Lung (tissue), 12 donors: ENCODE measurements around the gene ERCC5. TPM values are rescaled to one million over a fixed set of nuclear protein-coding genes. Genes with fewer than 3 reads are reported as not detected.

ENCODE experiments used
- ATAC-seq: fragments of 200-7000 bp; cut with Tn5 transposase; one replicate; pipeline ENCODE4 v1.9.1; 2020; ENCODE audit warnings: moderate number of reproducible peaks; ENCODE audit not compliant: insufficient read depth, low FRiP score
- DNase-seq, 3 donors: peaks; one replicate each; pipeline ENCODE4 v3.0.0-alpha.2; 2013 to 2017
- H3K27ac ChIP-seq, 2 donors: one replicate each; pipeline ENCODE4 v1.5.1; 2013; ENCODE audit warnings: mild to moderate bottlenecking in 2 of 2, moderate library complexity in 2 of 2, control low read depth in 1 of 2, inconsistent platforms in 1 of 2, low read depth in 1 of 2, low read length in 1 of 2
- H3K27me3 ChIP-seq, 3 donors: one replicate each; pipeline ENCODE4 v1.5.1; 2013; ENCODE audit warnings: low read length in 2 of 3; ENCODE audit not compliant: control insufficient read depth in 3 of 3, insufficient read depth in 3 of 3
- H3K36me3 ChIP-seq, 4 donors: one replicate each; pipeline ENCODE4 v1.5.1; 2013; ENCODE audit warnings: low read length in 4 of 4, mild to moderate bottlenecking in 1 of 4, moderate library complexity in 1 of 4; ENCODE audit not compliant: control insufficient read depth in 4 of 4, insufficient read depth in 4 of 4
- H3K4me1 ChIP-seq, 5 donors: one replicate each; pipeline ENCODE4 v1.5.1; 2013; ENCODE audit warnings: low read length in 5 of 5, mild to moderate bottlenecking in 2 of 5, moderate library complexity in 1 of 5; ENCODE audit not compliant: control insufficient read depth in 5 of 5, insufficient read depth in 5 of 5
- H3K4me3 ChIP-seq: one replicate; pipeline ENCODE4 v1.5.1; 2013; ENCODE audit warnings: mild to moderate bottlenecking, control low read depth, moderate library complexity
- H3K9ac ChIP-seq, 2 donors: one replicate each; pipeline ENCODE4 v1.5.1; 2013; ENCODE audit warnings: low read length in 2 of 2, control low read depth in 1 of 2; ENCODE audit not compliant: insufficient read depth in 1 of 2
- H3K9me3 ChIP-seq, 4 donors: one replicate each; pipeline ENCODE4 v1.5.1; 2013; ENCODE audit warnings: low read length in 3 of 4, mild to moderate bottlenecking in 1 of 4, moderate library complexity in 1 of 4; ENCODE audit not compliant: control insufficient read depth in 4 of 4, insufficient read depth in 3 of 4
- CTCF ChIP-seq: IDR thresholded peaks from 2 replicates; pipeline ENCODE4 v1.5.1; 2012; ENCODE audit warnings: mild to moderate bottlenecking; ENCODE audit errors: control extremely low read depth, extremely low read depth
- WGBS, 2 donors: extraction: QIAGEN DNeasy Blood & Tissue Kit; methylation state at CpG; one replicate each; pipeline ENCODE4 v1.1.7; 2013; 5-methylcytosine and 5-hydroxymethylcytosine counted together
- polyA plus RNA-seq, 2 donors: library from polyadenylated mRNA; stranded (reverse); fragments of 200-250 nt; gene quantifications; one replicate each; pipeline ENCODE4 v1.2.1, GENCODE V29; 2013
- total RNA-seq, 2 donors: library from RNA; depleted of rRNA in 1 of 2; stranded (reverse); fragments of >200 nt in 1 of 2; gene quantifications; one replicate each; pipeline ENCODE4 v1.2.1, GENCODE V29; 2014 to 2021
- donor health status: control.
- donor health status: control.
- donor health status: Bipolar disorder and iron deficiency.
- donor health status: healthy.
- donor health status: DM: yes; HTN: yes; CAD: no.

ERCC5 gene
- total and polyA plus RNA-seq, 4 donors, result 23.0 to 81.4 (median 58.0) TPM

- Histone ChIP-seq H3K9ac (no peak overlapping the region), H3K9me3 (no peaks in the 10 kb centered on the region), H3K4me1 (no peaks in the 10 kb centered on the region), H3K27ac (no peak overlapping the region), H3K27me3 (no peaks in the 10 kb centered on the region), H3K36me3 (peaks cover 40 to 73% (median 58%) of the 10 kb centered on the region in 4 donors), H3K4me3 (no peak overlapping the region)
- DNase-seq (no peak), ATAC-seq (no peak)
- WGBS, 2 donors, result 50 to 51% methylated on average over 4 of the region's 4 CpGs
- no peak for TF ChIP-seq CTCF
Measured at GRCh38 chr13:102863590-102863989, 17.8 kb downstream of the ERCC5 start.

GRCh38 chr13:102868366-102868936 is 22.6 kb downstream of the ERCC5 start:
- peaks cover 24 to 63% (median 34%) of the 10 kb centered on the region in 4 donors for H3K36me3 ChIP-seq
- whole genome bisulfite sequencing, 2 donors, result 93 to 95% methylated on average over 5 of the region's 5 CpGs
- no peak for TF ChIP-seq CTCF

GRCh38 chr13:102869948-102870676 is 24.3 kb downstream of the ERCC5 start:
- no peak overlapping the region for H3K4me3 ChIP-seq
- H3K9ac ChIP-seq, result no peak overlapping the region
- ATAC-seq (no peak), DNase-seq (no peak)
- H3K36me3 ChIP-seq, result peaks cover 20 to 59% (median 26%) of the 10 kb centered on the region in 4 donors
- no peaks in the 10 kb centered on the region for H3K9me3 ChIP-seq
- no peak overlapping the region for H3K27ac ChIP-seq
- WGBS, 2 donors, result 62 to 74% methylated on average over 5 of the region's 5 CpGs
- H3K4me1 ChIP-seq, result peaks cover 0 to 5% (median 2%) of the 10 kb centered on the region in 5 donors
- no peaks in the 10 kb centered on the region for H3K27me3 ChIP-seq
- TF ChIP-seq CTCF, result no peak

More at GRCh38 chr13:102868366-102868936, 22.6 kb downstream of the ERCC5 start:
- Histone ChIP-seq H3K9me3 (no peaks in the 10 kb centered on the region), H3K9ac (no peak overlapping the region), H3K27ac (no peak overlapping the region), H3K27me3 (no peaks in the 10 kb centered on the region), H3K4me3 (no peak overlapping the region), H3K4me1 (peaks cover 0 to 5% (median 2%) of the 10 kb centered on the region in 5 donors)
- DNase-seq, result no peak
- no peak for ATAC-seq
